ENCODE results near the gene GMDS. TPM values are rescaled to one million over a fixed set of nuclear protein-coding genes. Genes with fewer than 3 reads are reported as not detected.

GMDS gene
- total RNA-seq, 1 donor from 2014 or later: 7.2 TPM

DNA sequence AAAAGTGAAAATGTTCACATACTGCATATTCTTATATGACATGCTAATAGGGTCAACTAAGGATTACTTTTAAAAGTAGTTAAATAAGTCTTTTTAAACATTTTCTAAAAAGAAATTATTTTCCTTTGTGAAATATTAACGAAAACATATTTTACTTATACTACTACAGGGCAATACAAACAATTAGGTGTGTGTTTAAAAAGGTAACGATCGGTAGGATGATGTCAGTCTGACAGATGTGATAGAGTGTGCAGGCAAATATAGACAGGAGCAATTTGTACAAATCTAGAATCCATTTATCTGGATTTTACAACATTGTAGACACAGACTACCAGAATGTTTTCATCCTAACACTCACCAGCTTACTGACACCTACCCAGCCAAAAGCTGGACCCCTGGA is 378.2 kb downstream of the GMDS start:
- Histone ChIP-seq H3K27ac (replicated peaks) (no peak overlapping the region), H3K9me3 (replicated peaks) (no peaks in the 10 kb centered on the region)

DNA sequence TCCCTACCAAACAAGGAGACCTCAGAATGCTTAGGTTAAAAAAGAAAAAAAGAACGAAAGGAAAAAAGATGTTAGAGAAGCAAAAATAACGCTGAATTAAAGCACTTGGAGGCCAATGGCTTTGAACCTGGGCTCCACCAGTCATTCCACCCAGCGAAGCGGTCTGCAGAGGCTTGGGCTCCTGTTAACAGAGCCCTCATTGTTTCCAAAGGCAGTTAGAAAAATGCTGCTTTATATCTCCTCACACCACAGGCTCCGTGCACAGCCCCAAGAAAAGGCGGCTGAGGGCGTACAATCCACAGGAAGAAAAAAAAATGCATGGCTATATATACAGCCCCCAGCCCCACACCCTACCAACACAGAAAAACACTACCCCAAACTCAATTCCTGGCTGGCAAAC is 379.8 kb downstream of the GMDS start:
- Histone ChIP-seq H3K36me3 (no peaks in the 10 kb centered on the region), H3K4me1 (no peaks in the 10 kb centered on the region), H3K4me3 (no peak overlapping the region), H3K27me3 (ENCODE audit: low read depth) (peaks cover 39% of the 10 kb centered on the region), H3K27ac (replicated peaks) (no peak overlapping the region), H3K9me3 (replicated peaks) (no peaks in the 10 kb centered on the region)
- TF ChIP-seq, protein P1, sequence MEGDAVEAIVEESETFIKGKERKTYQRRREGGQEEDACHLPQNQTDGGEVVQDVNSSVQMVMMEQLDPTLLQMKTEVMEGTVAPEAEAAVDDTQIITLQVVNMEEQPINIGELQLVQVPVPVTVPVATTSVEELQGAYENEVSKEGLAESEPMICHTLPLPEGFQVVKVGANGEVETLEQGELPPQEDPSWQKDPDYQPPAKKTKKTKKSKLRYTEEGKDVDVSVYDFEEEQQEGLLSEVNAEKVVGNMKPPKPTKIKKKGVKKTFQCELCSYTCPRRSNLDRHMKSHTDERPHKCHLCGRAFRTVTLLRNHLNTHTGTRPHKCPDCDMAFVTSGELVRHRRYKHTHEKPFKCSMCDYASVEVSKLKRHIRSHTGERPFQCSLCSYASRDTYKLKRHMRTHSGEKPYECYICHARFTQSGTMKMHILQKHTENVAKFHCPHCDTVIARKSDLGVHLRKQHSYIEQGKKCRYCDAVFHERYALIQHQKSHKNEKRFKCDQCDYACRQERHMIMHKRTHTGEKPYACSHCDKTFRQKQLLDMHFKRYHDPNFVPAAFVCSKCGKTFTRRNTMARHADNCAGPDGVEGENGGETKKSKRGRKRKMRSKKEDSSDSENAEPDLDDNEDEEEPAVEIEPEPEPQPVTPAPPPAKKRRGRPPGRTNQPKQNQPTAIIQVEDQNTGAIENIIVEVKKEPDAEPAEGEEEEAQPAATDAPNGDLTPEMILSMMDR (IDR thresholded peaks at IDR 0.05; ENCODE audit: borderline replicate concordance): no peak
- intact Hi-C loops (cut with micrococcal nuclease): no loop called here
- DNase-seq: no peak

More for the DNA sequence above, 378.2 kb downstream of the GMDS start:
- peaks cover 6% of the 10 kb centered on the region for H3K4me1 ChIP-seq
- intact Hi-C loops (cut with micrococcal nuclease): no loop called here
- H3K27me3 ChIP-seq (ENCODE audit: low read depth): peaks cover 44% of the 10 kb centered on the region
- DNase-seq: no peak
- H3K36me3 ChIP-seq: no peaks in the 10 kb centered on the region
- TF ChIP-seq, protein P1 (IDR thresholded peaks at IDR 0.05; ENCODE audit: borderline replicate concordance): no peak
- H3K4me3 ChIP-seq: no peak overlapping the region

DNA sequence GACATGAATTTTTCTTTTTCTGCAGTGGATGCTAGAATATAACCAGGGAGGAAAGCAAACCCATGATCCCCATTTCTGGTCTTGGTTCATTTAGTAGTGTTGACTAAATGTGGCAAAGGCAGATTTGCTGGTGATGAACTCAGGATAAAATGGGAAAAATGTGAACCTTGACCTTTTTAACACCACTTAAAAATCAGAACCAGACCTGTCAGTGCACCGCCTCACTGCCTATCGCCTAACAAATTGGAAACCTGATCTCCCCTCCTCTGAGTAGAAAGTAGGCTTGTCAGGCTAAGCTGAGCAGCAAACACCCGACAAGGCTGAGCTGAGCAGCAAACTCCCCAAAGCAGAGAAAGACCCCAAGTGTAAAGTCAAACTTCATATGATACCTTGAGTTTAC is 380.9 kb downstream of the GMDS start:
- no peak overlapping the region for H3K4me3 ChIP-seq
- TF ChIP-seq, protein P1 (IDR thresholded peaks at IDR 0.05; ENCODE audit: borderline replicate concordance): no peak
- no peak for DNase-seq
- no peak overlapping the region for H3K27ac ChIP-seq (replicated peaks)
- H3K27me3 ChIP-seq (ENCODE audit: low read depth): peaks cover 28% of the 10 kb centered on the region
- H3K9me3 ChIP-seq (replicated peaks): no peaks in the 10 kb centered on the region
- no peaks in the 10 kb centered on the region for H3K36me3 ChIP-seq
- H3K4me1 ChIP-seq: no peaks in the 10 kb centered on the region
- intact Hi-C loops (cut with micrococcal nuclease): no loop called here

DNA sequence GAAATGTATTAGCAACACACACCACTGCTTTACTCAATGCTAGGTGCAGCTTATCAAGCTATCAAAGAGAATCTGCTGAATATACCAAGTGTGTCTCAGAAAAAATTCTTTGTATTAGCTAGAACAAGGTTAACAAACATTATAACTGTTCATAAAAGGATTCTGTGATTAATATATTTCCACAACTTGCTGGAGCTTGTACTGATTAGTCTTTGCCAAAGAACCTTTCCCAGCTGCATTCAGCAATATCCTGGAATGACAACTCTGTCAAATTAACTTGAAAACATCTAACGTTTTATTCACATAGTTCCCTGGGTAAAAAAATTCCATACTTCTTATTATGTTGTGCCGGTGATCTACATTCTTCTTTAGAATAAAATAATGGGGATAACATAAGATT is 383.0 kb downstream of the GMDS start:
- Histone ChIP-seq H3K4me1 (no peaks in the 10 kb centered on the region), H3K27me3 (ENCODE audit: low read depth) (peaks cover 13% of the 10 kb centered on the region), H3K36me3 (no peaks in the 10 kb centered on the region), H3K4me3 (no peak overlapping the region), H3K27ac (replicated peaks) (no peak overlapping the region), H3K9me3 (replicated peaks) (no peaks in the 10 kb centered on the region)
- intact Hi-C loops (cut with micrococcal nuclease): no loop called here
- TF ChIP-seq, protein P1 (IDR thresholded peaks at IDR 0.05; ENCODE audit: borderline replicate concordance): no peak
- DNase-seq: no peak

DNA sequence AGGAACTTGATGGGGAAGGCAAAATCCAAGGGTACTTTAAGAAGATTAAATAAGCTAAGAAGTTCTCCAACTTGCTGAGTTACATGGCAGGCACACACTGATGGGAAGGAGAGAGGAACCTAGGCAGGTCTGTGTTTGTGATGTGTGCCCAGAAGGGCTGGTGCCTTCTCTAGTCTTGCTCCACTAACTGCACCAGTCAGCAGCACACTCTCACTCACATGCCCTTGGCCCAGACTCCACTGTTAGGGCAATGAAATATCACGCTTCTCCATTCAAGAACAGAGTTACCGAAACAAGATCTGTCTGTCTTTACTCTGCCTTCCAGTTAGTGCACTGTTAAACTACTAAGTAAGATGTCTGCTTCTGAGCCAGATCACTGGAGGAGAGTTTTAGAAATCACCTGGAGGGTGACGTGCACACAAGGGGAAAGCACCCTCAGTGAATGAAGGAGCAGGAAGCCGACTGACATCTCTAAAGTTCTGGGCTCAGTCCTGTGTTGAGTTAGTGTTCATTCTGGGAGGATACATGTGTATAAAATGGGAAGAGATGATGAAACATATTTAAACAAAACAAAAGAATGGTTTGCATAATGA is 384.6 kb downstream of the GMDS start:
- intact Hi-C loops (cut with micrococcal nuclease): no loop called here
- Histone ChIP-seq H3K4me3 (no peak overlapping the region), H3K9me3 (replicated peaks) (no peaks in the 10 kb centered on the region), H3K4me1 (no peaks in the 10 kb centered on the region), H3K27me3 (ENCODE audit: low read depth) (peaks cover 13% of the 10 kb centered on the region), H3K36me3 (no peaks in the 10 kb centered on the region), H3K27ac (replicated peaks) (no peak overlapping the region)
- TF ChIP-seq, protein P1 (IDR thresholded peaks at IDR 0.05; ENCODE audit: borderline replicate concordance): no peak
- DNase-seq: no peak

Data from left ventricle myocardium inferior (tissue), 1 donor.